Gastrocnemius medialis (tissue), 4 donors: Measurements from ENCODE around the gene BEND6.

Experiments
- CTCF ChIP-seq, 5 experiments: fragments of 450-650 bp in 3 of 5; fragments of 200-600 bp in 2 of 5; sonication (generic) in 2 of 5; IDR thresholded peaks in 4 of 5; conservative IDR thresholded peaks in 1 of 5; 1 replicate in 4 of 5; 2 replicates in 1 of 5; pipeline ENCODE4 v1.5.1; 2016 to 2019; ENCODE audit warnings: antibody characterized with exemption in 5 of 5, mild to moderate bottlenecking in 3 of 5, moderate library complexity in 3 of 5
- POLR2A ChIP-seq, 2 donors: fragments of 450-650 bp; IDR thresholded peaks; one replicate each; pipeline ENCODE4 v1.6.1; 2017; ENCODE audit warnings: antibody characterized with exemption in 2 of 2, mild to moderate bottlenecking in 2 of 2, moderate library complexity in 2 of 2

- TF ChIP-seq CTCF (IDR thresholded peaks at IDR 0.05 in 4 of 5, conservative IDR thresholded peaks at IDR 0.05 in 1 of 5) (no peak), POLR2A (IDR thresholded peaks at IDR 0.05) (no peak)
Observed at GRCh38 chr6:56999049-56999448, 44.1 kb downstream of the BEND6 start.
